Neuronal stem cell (in vitro differentiated cells): ENCODE measurements around the gene TOB2.

Source experiments
- DNase-seq: peaks from one replicate; pipeline ENCODE4 v3.0.0-alpha.2; 2013; ENCODE audit warnings: low spot score
- H2AFZ ChIP-seq: one replicate; pipeline ENCODE4 v1.6.1; 2013; ENCODE audit warnings: mild to moderate bottlenecking, low read length, inconsistent platforms
- H2AK5ac ChIP-seq: 2 replicates; pipeline ENCODE4 v1.6.1; 2013; ENCODE audit warnings: low read depth, mild to moderate bottlenecking, inconsistent platforms, low read length, moderate library complexity, mixed read lengths
- H2BK120ac ChIP-seq: 2 replicates; pipeline ENCODE4 v1.6.1; 2013; ENCODE audit warnings: low read depth, mild to moderate bottlenecking, inconsistent platforms, low read length, moderate library complexity, mixed read lengths
- H2BK12ac ChIP-seq: one replicate; pipeline ENCODE4 v1.6.1; 2013; ENCODE audit warnings: low read length, inconsistent platforms
- H2BK15ac ChIP-seq: 2 replicates; pipeline ENCODE4 v1.6.1; 2013; ENCODE audit warnings: mild to moderate bottlenecking, low read length, inconsistent platforms, mixed read lengths
- H2BK5ac ChIP-seq: one replicate; pipeline ENCODE4 v1.6.1; 2013; ENCODE audit warnings: inconsistent platforms, mild to moderate bottlenecking, low read length, moderate library complexity
- H3K14ac ChIP-seq: one replicate; pipeline ENCODE4 v1.6.1; 2013; ENCODE audit warnings: low read length, inconsistent platforms
- H3K18ac ChIP-seq: 2 replicates; pipeline ENCODE4 v1.6.1; 2013; ENCODE audit warnings: low read length, inconsistent platforms
- H3K23ac ChIP-seq: 2 replicates; pipeline ENCODE4 v1.6.1; 2013; ENCODE audit warnings: low read depth, mild to moderate bottlenecking, mixed read lengths, low read length, inconsistent platforms; ENCODE audit not compliant: poor library complexity
- H3K27ac ChIP-seq: replicated peaks from 3 replicates; pipeline ENCODE4 v1.5.1; 2013; ENCODE audit warnings: low read length, inconsistent platforms
- H3K27me3 ChIP-seq, 3 experiments: 2 replicates each; pipeline ENCODE4 v1.6.1; 2013; ENCODE audit warnings: low read length in 3 of 3, mild to moderate bottlenecking in 2 of 3, inconsistent platforms in 1 of 3, low read depth in 1 of 3, mixed read lengths in 1 of 3, moderate library complexity in 1 of 3; ENCODE audit not compliant: control insufficient read depth in 3 of 3, insufficient read depth in 3 of 3
- H3K36me3 ChIP-seq, 2 donors: replicated peaks in 1 of 2; 2 replicates each; pipeline ENCODE4 v1.6.1; 2013; ENCODE audit warnings: low read length in 2 of 2; ENCODE audit not compliant: control insufficient read depth in 2 of 2, insufficient read depth in 2 of 2
- H3K4ac ChIP-seq: 2 replicates; pipeline ENCODE4 v1.6.1; 2013; ENCODE audit warnings: inconsistent platforms, mild to moderate bottlenecking, low read length, moderate library complexity
- H3K4me1 ChIP-seq, 2 donors: 1 replicate in 1 of 2; 2 replicates in 1 of 2; pipeline ENCODE4 v1.6.1; 2013; ENCODE audit warnings: low read length in 2 of 2, low read depth in 1 of 2; ENCODE audit not compliant: control insufficient read depth in 2 of 2, insufficient read depth in 1 of 2
- H3K4me2 ChIP-seq: one replicate; pipeline ENCODE4 v1.6.1; 2013; ENCODE audit warnings: mild to moderate bottlenecking, low read length, inconsistent platforms; ENCODE audit not compliant: insufficient read depth, poor library complexity, severe bottlenecking
- H3K4me3 ChIP-seq, 2 donors: 2 replicates each; pipeline ENCODE4 v1.5.1; 2013; ENCODE audit warnings: low read length in 2 of 2, mild to moderate bottlenecking in 2 of 2, inconsistent platforms in 1 of 2, moderate library complexity in 1 of 2
- H3K79me1 ChIP-seq: one replicate; pipeline ENCODE4 v1.6.1; 2013; ENCODE audit warnings: low read depth, mild to moderate bottlenecking, inconsistent platforms, low read length, moderate library complexity
- H3K9ac ChIP-seq: one replicate; pipeline ENCODE4 v1.6.1; 2013; ENCODE audit warnings: mild to moderate bottlenecking, low read depth, low read length, inconsistent platforms; ENCODE audit not compliant: poor library complexity
- H3K9me3 ChIP-seq, 2 donors: replicated peaks in 1 of 2; 2 replicates each; pipeline versions ENCODE3 to v1.6.1; 2013; ENCODE audit warnings: low read length in 2 of 2, mild to moderate bottlenecking in 2 of 2, inconsistent platforms in 1 of 2, low read depth in 1 of 2, mixed read lengths in 1 of 2, moderate library complexity in 1 of 2; ENCODE audit not compliant: control insufficient read depth in 2 of 2, insufficient read depth in 1 of 2
- H4K8ac ChIP-seq: one replicate; pipeline ENCODE4 v1.6.1; 2013; ENCODE audit warnings: low read depth, mild to moderate bottlenecking, inconsistent platforms, low read length, moderate library complexity
- H4K91ac ChIP-seq: one replicate; pipeline ENCODE4 v1.6.1; 2013; ENCODE audit warnings: low read length, low read depth, mild to moderate bottlenecking, inconsistent platforms; ENCODE audit not compliant: poor library complexity
- WGBS, 2 donors: extraction: QIAGEN DNeasy Blood & Tissue Kit; methylation state at CpG; one replicate each; pipeline ENCODE4 v1.1.7; 2013; ENCODE audit warnings: missing lambda C conversion rate in 2 of 2, mixed read lengths in 1 of 2; ENCODE audit not compliant: insufficient read length in 2 of 2, insufficient replicate concordance in 1 of 2; ENCODE audit errors: extremely low coverage in 2 of 2; 5-methylcytosine and 5-hydroxymethylcytosine counted together

The TOB2 gene

DNA sequence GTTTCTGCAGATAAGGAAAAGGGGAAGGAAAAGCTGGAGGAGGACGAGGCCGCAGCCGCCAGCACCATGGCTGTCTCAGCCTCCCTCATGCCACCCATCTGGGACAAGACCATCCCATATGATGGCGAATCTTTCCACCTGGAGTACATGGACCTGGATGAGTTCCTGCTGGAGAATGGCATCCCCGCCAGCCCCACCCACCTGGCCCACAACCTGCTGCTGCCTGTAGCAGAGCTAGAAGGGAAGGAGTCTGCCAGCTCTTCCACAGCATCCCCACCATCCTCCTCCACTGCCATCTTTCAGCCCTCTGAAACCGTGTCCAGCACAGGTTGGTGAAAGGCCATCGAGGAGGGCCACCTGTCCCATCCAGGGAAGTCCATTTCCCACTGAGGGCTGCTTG lies 59.3 kb downstream of the TOB2 start:
- DNase-seq = no peak

DNA sequence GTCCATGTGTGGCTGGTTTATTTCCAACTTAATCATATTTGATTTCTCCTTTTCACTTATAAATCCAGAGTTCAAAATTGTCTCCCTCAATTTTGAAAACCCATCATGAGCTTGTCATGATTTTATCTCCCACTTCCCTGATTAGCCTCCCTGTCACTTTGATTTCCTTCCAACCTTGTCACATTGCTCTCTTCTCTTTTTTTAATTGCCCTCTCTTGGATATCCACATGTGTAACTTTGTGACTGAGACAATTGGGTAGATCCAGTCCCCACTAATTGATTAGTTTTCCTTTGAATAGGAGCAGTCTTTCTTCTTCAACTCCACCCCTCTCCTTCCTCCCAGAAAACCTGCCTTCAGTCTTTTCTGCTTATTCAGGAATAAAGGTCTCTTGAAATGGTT lies 62.5 kb downstream of the TOB2 start:
- H3K23ac ChIP-seq = no peak overlapping the region
- H3K4me1 ChIP-seq = peaks cover 22 to 26% of the 10 kb centered on the region in 2 donors
- peak overlapping the region; percentile 86 for H3K27ac ChIP-seq
- no peak overlapping the region for H2AFZ ChIP-seq
- no peaks in the 10 kb centered on the region for H3K9me3 ChIP-seq
- H3K79me1 ChIP-seq = peaks cover 7% of the 10 kb centered on the region
- peaks cover 6 to 18% of the 10 kb centered on the region in 2 donors for H3K36me3 ChIP-seq
- no peak overlapping the region for H3K4me3 ChIP-seq
- H3K9ac ChIP-seq = no peak overlapping the region
- no peak overlapping the region for H2BK12ac ChIP-seq
- no peak overlapping the region for H2BK120ac ChIP-seq
- no peak overlapping the region for H3K4ac ChIP-seq
- H2BK5ac ChIP-seq = no peak overlapping the region
- no peak overlapping the region for H4K91ac ChIP-seq
- H4K8ac ChIP-seq = no peak overlapping the region
- no peak overlapping the region for H2BK15ac ChIP-seq
- no peak overlapping the region for H3K4me2 ChIP-seq
- no peak for DNase-seq
- no peak overlapping the region for H2AK5ac ChIP-seq
- H3K27me3 ChIP-seq = no peaks in the 10 kb centered on the region
- H3K18ac ChIP-seq = no peak overlapping the region
- no peak overlapping the region for H3K14ac ChIP-seq

More for the DNA sequence above, 59.3 kb downstream of the TOB2 start:
- Histone ChIP-seq H2BK120ac (no peak overlapping the region), H2AFZ (no peak overlapping the region), H3K4me3 (no peak overlapping the region), H3K9me3 (no peaks in the 10 kb centered on the region), H4K91ac (no peak overlapping the region), H2AK5ac (no peak overlapping the region), H3K9ac (no peak overlapping the region), H3K36me3 (peaks cover 12 to 40% of the 10 kb centered on the region in 2 donors), H3K23ac (no peak overlapping the region), H3K14ac (no peak overlapping the region), H3K18ac (no peak overlapping the region), H2BK5ac (no peak overlapping the region), H3K79me1 (peaks cover 6% of the 10 kb centered on the region), H3K4me1 (peaks cover 13 to 19% of the 10 kb centered on the region in 2 donors), H3K4ac (no peak overlapping the region), H3K27me3 (no peaks in the 10 kb centered on the region), H2BK12ac (no peak overlapping the region), H3K27ac (no peak overlapping the region), H4K8ac (no peak overlapping the region), H3K4me2 (no peak overlapping the region), H2BK15ac (no peak overlapping the region)
- WGBS, 2 donors = no CpG with 5 or more reads among the region's 7 CpGs
